ENCODE data around the gene BMP10.
"Not testable (repeated sequence)": the region's sequence is repeated elsewhere in the genome, so short reads cannot be mapped to it uniquely, and the experiment has no call there.

BMP10 gene

GRCh38 chr2:68905116-68905515 lies 33.9 kb upstream of the BMP10 start:
- Histone ChIP-seq H3K4me3 (replicated peaks; ENCODE audit: low read depth, low read length) (no peak overlapping the region), H3K36me3 (ENCODE audit: control insufficient read depth, insufficient read depth, low read length) (no peaks in the 10 kb centered on the region), H3K27me3 (replicated peaks; ENCODE audit: control insufficient read depth, insufficient read depth, low read length) (no peaks in the 10 kb centered on the region)
- no peak for DNase-seq (ENCODE audit: extremely low read depth, insufficient read length)
- no peak for TF ChIP-seq CTCF (IDR thresholded peaks at IDR 0.05; ENCODE audit: insufficient read depth, low read length, poor library complexity, severe bottlenecking)

GRCh38 chr2:68901561-68901960 lies 30.4 kb upstream of the BMP10 start:
- Histone ChIP-seq H3K27me3 (replicated peaks; ENCODE audit: control insufficient read depth, insufficient read depth, low read length) (no peaks in the 10 kb centered on the region; the same call in 1 of the 2 replicates), H3K36me3 (ENCODE audit: control insufficient read depth, insufficient read depth, low read length) (no peaks in the 10 kb centered on the region), H3K4me3 (replicated peaks; ENCODE audit: low read depth, low read length) (no peak overlapping the region)
- DNase-seq (ENCODE audit: extremely low read depth, insufficient read length), result no peak
- TF ChIP-seq CTCF (IDR thresholded peaks at IDR 0.05; ENCODE audit: insufficient read depth, low read length, poor library complexity, severe bottlenecking), result no peak

GRCh38 chr2:68901199-68901514 lies 30.0 kb upstream of the BMP10 start:
- peak; percentile 58 for TF ChIP-seq CTCF (IDR thresholded peaks at IDR 0.05; ENCODE audit: insufficient read depth, low read length, poor library complexity, severe bottlenecking)
- Histone ChIP-seq H3K36me3 (ENCODE audit: control insufficient read depth, insufficient read depth, low read length) (no peaks in the 10 kb centered on the region), H3K27me3 (replicated peaks; ENCODE audit: control insufficient read depth, insufficient read depth, low read length) (no peaks in the 10 kb centered on the region; the same call in 1 of the 2 replicates), H3K4me3 (replicated peaks; ENCODE audit: low read depth, low read length) (no peak overlapping the region)
- DNase-seq (ENCODE audit: extremely low read depth, insufficient read length), result no peak

- TF ChIP-seq CTCF (IDR thresholded peaks at IDR 0.05; ENCODE audit: insufficient read depth, low read length, poor library complexity, severe bottlenecking), result no peak
- no peak overlapping the region for H3K4me3 ChIP-seq (replicated peaks; ENCODE audit: low read depth, low read length)
- no peak for DNase-seq (ENCODE audit: extremely low read depth, insufficient read length)
- H3K27me3 ChIP-seq (replicated peaks; ENCODE audit: control insufficient read depth, insufficient read depth, low read length), result no peaks in the 10 kb centered on the region; the same call in 1 of the 2 replicates
- no peaks in the 10 kb centered on the region for H3K36me3 ChIP-seq (ENCODE audit: control insufficient read depth, insufficient read depth, low read length)
Observed at GRCh38 chr2:68900496-68901198, 29.4 kb upstream of the BMP10 start.

- H3K4me3 ChIP-seq (replicated peaks; ENCODE audit: low read depth, low read length); H3K36me3 ChIP-seq (ENCODE audit: control insufficient read depth, insufficient read depth, low read length); DNase-seq (ENCODE audit: extremely low read depth, insufficient read length): not testable (repeated sequence)
Observed at GRCh38 chr2:68895981-68896380, 24.8 kb upstream of the BMP10 start.

GRCh38 chr2:68889500-68889899 lies 18.3 kb upstream of the BMP10 start:
- Histone ChIP-seq H3K27me3 (replicated peaks; ENCODE audit: control insufficient read depth, insufficient read depth, low read length) (no peaks in the 10 kb centered on the region), H3K4me3 (replicated peaks; ENCODE audit: low read depth, low read length) (no peak overlapping the region), H3K36me3 (ENCODE audit: control insufficient read depth, insufficient read depth, low read length) (no peaks in the 10 kb centered on the region)
- TF ChIP-seq CTCF (IDR thresholded peaks at IDR 0.05; ENCODE audit: insufficient read depth, low read length, poor library complexity, severe bottlenecking), result no peak
- DNase-seq (ENCODE audit: extremely low read depth, insufficient read length), result no peak

More at GRCh38 chr2:68895981-68896380, 24.8 kb upstream of the BMP10 start:
- H3K27me3 ChIP-seq (replicated peaks; ENCODE audit: control insufficient read depth, insufficient read depth, low read length), result not testable (repeated sequence)
